Liver (tissue), 9 donors: Measurements from ENCODE around the gene EYA4. TPM values are rescaled to one million over a fixed set of nuclear protein-coding genes. Genes with fewer than 3 reads are reported as not detected.
"Not testable (repeated sequence)": the region's sequence is repeated elsewhere in the genome, so short reads cannot be mapped to it uniquely, and the experiment has no call there.

Experiments
- DNase-seq: peaks from one replicate; pipeline ENCODE4 v3.0.0-alpha.2; 2017; ENCODE audit warnings: low spot score
- H3K27ac ChIP-seq, 2 donors: one replicate each; pipeline ENCODE4 v1.7.0; 2013; ENCODE audit warnings: inconsistent platforms in 2 of 2, low read length in 2 of 2, control low read depth in 1 of 2, low read depth in 1 of 2, mild to moderate bottlenecking in 1 of 2
- H3K27me3 ChIP-seq, 4 donors: one replicate each; pipeline versions ENCODE4 v1.6.1 to v1.7.0; 2013; ENCODE audit warnings: low read length in 3 of 4, inconsistent platforms in 1 of 4, mild to moderate bottlenecking in 1 of 4, moderate library complexity in 1 of 4; ENCODE audit not compliant: control insufficient read depth in 4 of 4, insufficient read depth in 4 of 4
- H3K36me3 ChIP-seq, 4 donors: one replicate each; pipeline versions ENCODE4 v1.6.1 to v1.7.0; 2013; ENCODE audit warnings: low read length in 3 of 4, mild to moderate bottlenecking in 3 of 4, low read depth in 1 of 4, moderate library complexity in 1 of 4; ENCODE audit not compliant: control insufficient read depth in 4 of 4, insufficient read depth in 3 of 4
- H3K4me1 ChIP-seq, 4 donors: one replicate each; pipeline versions ENCODE4 v1.6.1 to v1.7.0; 2013; ENCODE audit warnings: low read length in 3 of 4, mild to moderate bottlenecking in 3 of 4, moderate library complexity in 1 of 4; ENCODE audit not compliant: control insufficient read depth in 4 of 4, insufficient read depth in 4 of 4
- H3K4me3 ChIP-seq, 3 donors: one replicate each; pipeline versions ENCODE4 v1.6.1 to v1.7.0; 2013; ENCODE audit warnings: low read length in 3 of 3, control low read depth in 1 of 3, low read depth in 1 of 3, mild to moderate bottlenecking in 1 of 3
- H3K9ac ChIP-seq, 2 donors: one replicate each; pipeline ENCODE4 v1.7.0; 2013; ENCODE audit warnings: low read length in 2 of 2, mild to moderate bottlenecking in 2 of 2, moderate library complexity in 2 of 2, control low read depth in 1 of 2, low read depth in 1 of 2
- H3K9me3 ChIP-seq, 4 donors: one replicate each; pipeline versions ENCODE4 v1.6.1 to v1.7.0; 2013; ENCODE audit warnings: low read length in 3 of 4; ENCODE audit not compliant: control insufficient read depth in 4 of 4
- EGR1 ChIP-seq, 2 donors: IDR thresholded peaks; 2 replicates each; pipeline ENCODE4 v1.6.1; 2016 to 2018; ENCODE audit warnings: antibody characterized with exemption in 2 of 2, low read depth in 2 of 2
- FOXA1 ChIP-seq: IDR thresholded peaks from 2 replicates; pipeline ENCODE4 v1.6.1; 2016; ENCODE audit warnings: antibody characterized with exemption
- FOXA2 ChIP-seq: IDR thresholded peaks from 2 replicates; pipeline ENCODE4 v1.6.1; 2016; ENCODE audit warnings: antibody characterized with exemption
- GABPA ChIP-seq, 2 donors: IDR thresholded peaks in 1 of 2; conservative IDR thresholded peaks in 1 of 2; 2 replicates each; pipeline ENCODE4 v1.6.1; 2016; ENCODE audit warnings: antibody characterized with exemption in 2 of 2, mild to moderate bottlenecking in 1 of 2, moderate library complexity in 1 of 2
- HNF4G ChIP-seq: IDR thresholded peaks from 2 replicates; pipeline ENCODE4 v1.6.1; 2016; ENCODE audit warnings: antibody characterized with exemption
- JUND ChIP-seq, 2 donors: IDR thresholded peaks; 2 replicates each; pipeline ENCODE4 v1.6.1; 2016; ENCODE audit warnings: antibody characterized with exemption in 2 of 2
- NR2F2 ChIP-seq: IDR thresholded peaks from 2 replicates; pipeline ENCODE4 v1.6.1; 2016; ENCODE audit warnings: antibody characterized with exemption
- RAD21 ChIP-seq, 2 donors: IDR thresholded peaks; 2 replicates each; pipeline ENCODE4 v1.6.1; 2016; ENCODE audit warnings: antibody characterized with exemption in 2 of 2, mild to moderate bottlenecking in 2 of 2
- REST ChIP-seq: IDR thresholded peaks from 2 replicates; pipeline ENCODE4 v1.6.1; 2016; ENCODE audit warnings: antibody characterized with exemption, mild to moderate bottlenecking
- RXRA ChIP-seq, 2 donors: IDR thresholded peaks; 2 replicates each; pipeline ENCODE4 v1.6.1; 2017 to 2018; ENCODE audit warnings: antibody characterized with exemption in 2 of 2, mild to moderate bottlenecking in 1 of 2
- SP1 ChIP-seq: IDR thresholded peaks from 2 replicates; pipeline ENCODE4 v1.6.1; 2018; ENCODE audit warnings: antibody characterized with exemption, mild to moderate bottlenecking
- TAF1 ChIP-seq: conservative IDR thresholded peaks from 2 replicates; pipeline ENCODE4 v1.6.1; 2016; ENCODE audit warnings: antibody characterized with exemption, mild to moderate bottlenecking
- YY1 ChIP-seq: IDR thresholded peaks from 2 replicates; pipeline ENCODE4 v1.6.1; 2016; ENCODE audit warnings: antibody characterized with exemption, mild to moderate bottlenecking
- WGBS: extraction: QIAGEN DNeasy Blood & Tissue Kit; methylation state at CpG from one replicate; pipeline ENCODE4 v1.1.7; 2013; 5-methylcytosine and 5-hydroxymethylcytosine counted together
- polyA plus RNA-seq, 2 donors: library from polyadenylated mRNA; stranded (reverse) in 1 of 2; unstranded in 1 of 2; fragments of 200-250 nt in 1 of 2; fragments of >200 nt in 1 of 2; fragmentation: Nextera tagmentation in 1 of 2; extraction: Ambion mirVana in 1 of 2; gene quantifications; one replicate each; pipeline versions ENCODE4 v1.2.1 to v1.2.3, GENCODE V29; 2013 to 2015
- total RNA-seq, 2 donors: library from RNA; depleted of rRNA; stranded (reverse); fragments of >200 nt; gene quantifications; one replicate each; pipeline ENCODE4 v1.2.3, GENCODE V29; 2014
- TF ChIP-seq, protein P1 (sequence below): IDR thresholded peaks from 2 replicates; pipeline ENCODE4 v1.6.1; 2016; ENCODE audit warnings: antibody characterized with exemption
- TF ChIP-seq, protein P2 (sequence below): fragments of 150-350 bp; IDR thresholded peaks from 2 replicates; pipeline ENCODE4 v1.5.1; 2017; ENCODE audit warnings: improper control_type of control experiment, low read depth, low read length; ENCODE audit not compliant: missing input control
- TF ChIP-seq, protein P3 (sequence below): IDR thresholded peaks from 2 replicates; pipeline ENCODE4 v1.6.1; 2016; ENCODE audit warnings: antibody characterized with exemption
- donor health status: healthy.
- donor health status: healthy.
- donor health status: healthy.
- donor health status: healthy.
- donor health status: healthy.

Gene EYA4
- total and polyA plus RNA-seq, 4 donors, result 0.05 to 0.50 TPM; not detected in 2

- no peak overlapping the region for H3K9ac ChIP-seq
- no peaks in the 10 kb centered on the region for H3K27me3 ChIP-seq
- DNase-seq, result no peak
- no peaks in the 10 kb centered on the region for H3K4me1 ChIP-seq
- TF ChIP-seq NR2F2 (no peak), EGR1 (IDR thresholded peaks at IDR 0.05; ENCODE audit: low read depth in 2 of 2) (no peak), SP1 (no peak), GABPA (IDR thresholded peaks at IDR 0.05 in 1 of 2, conservative IDR thresholded peaks at IDR 0.05 in 1 of 2) (no peak), RXRA (IDR thresholded peaks at IDR 0.05) (no peak), REST (no peak), JUND (IDR thresholded peaks at IDR 0.05) (no peak), YY1 (no peak), FOXA2 (no peak), RAD21 (IDR thresholded peaks at IDR 0.05) (no peak)
- TF ChIP-seq, protein P1, sequence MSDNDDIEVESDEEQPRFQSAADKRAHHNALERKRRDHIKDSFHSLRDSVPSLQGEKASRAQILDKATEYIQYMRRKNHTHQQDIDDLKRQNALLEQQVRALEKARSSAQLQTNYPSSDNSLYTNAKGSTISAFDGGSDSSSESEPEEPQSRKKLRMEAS, result no peak
- TF ChIP-seq, protein P2, sequence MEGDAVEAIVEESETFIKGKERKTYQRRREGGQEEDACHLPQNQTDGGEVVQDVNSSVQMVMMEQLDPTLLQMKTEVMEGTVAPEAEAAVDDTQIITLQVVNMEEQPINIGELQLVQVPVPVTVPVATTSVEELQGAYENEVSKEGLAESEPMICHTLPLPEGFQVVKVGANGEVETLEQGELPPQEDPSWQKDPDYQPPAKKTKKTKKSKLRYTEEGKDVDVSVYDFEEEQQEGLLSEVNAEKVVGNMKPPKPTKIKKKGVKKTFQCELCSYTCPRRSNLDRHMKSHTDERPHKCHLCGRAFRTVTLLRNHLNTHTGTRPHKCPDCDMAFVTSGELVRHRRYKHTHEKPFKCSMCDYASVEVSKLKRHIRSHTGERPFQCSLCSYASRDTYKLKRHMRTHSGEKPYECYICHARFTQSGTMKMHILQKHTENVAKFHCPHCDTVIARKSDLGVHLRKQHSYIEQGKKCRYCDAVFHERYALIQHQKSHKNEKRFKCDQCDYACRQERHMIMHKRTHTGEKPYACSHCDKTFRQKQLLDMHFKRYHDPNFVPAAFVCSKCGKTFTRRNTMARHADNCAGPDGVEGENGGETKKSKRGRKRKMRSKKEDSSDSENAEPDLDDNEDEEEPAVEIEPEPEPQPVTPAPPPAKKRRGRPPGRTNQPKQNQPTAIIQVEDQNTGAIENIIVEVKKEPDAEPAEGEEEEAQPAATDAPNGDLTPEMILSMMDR, result no peak
- WGBS, result 82% methylated on average over 6 of the region's 6 CpGs
- no peaks in the 10 kb centered on the region for H3K36me3 ChIP-seq
- H3K9me3 ChIP-seq, result no peaks in the 10 kb centered on the region
- no peak overlapping the region for H3K4me3 ChIP-seq
- H3K27ac ChIP-seq, result no peak overlapping the region
Observed at GRCh38 chr6:133396233-133396983, 155.3 kb downstream of the EYA4 start.

GRCh38 chr6:133396984-133397348, 155.8 kb downstream of the EYA4 start:
- no peak for DNase-seq
- Histone ChIP-seq H3K36me3 (no peaks in the 10 kb centered on the region), H3K4me1 (no peaks in the 10 kb centered on the region), H3K27ac (no peak overlapping the region), H3K4me3 (no peak overlapping the region), H3K9ac (no peak overlapping the region), H3K9me3 (no peaks in the 10 kb centered on the region), H3K27me3 (no peaks in the 10 kb centered on the region)
- no peak for TF ChIP-seq HNF4G
- TF ChIP-seq, protein P3, sequence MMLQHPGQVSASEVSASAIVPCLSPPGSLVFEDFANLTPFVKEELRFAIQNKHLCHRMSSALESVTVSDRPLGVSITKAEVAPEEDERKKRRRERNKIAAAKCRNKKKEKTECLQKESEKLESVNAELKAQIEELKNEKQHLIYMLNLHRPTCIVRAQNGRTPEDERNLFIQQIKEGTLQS, result no peak
- no peak for TF ChIP-seq GABPA (IDR thresholded peaks at IDR 0.05 in 1 of 2, conservative IDR thresholded peaks at IDR 0.05 in 1 of 2)
- TF ChIP-seq EGR1 (IDR thresholded peaks at IDR 0.05; ENCODE audit: low read depth in 2 of 2), result no peak
- no peak for TF ChIP-seq YY1
- no peak for TF ChIP-seq NR2F2
- no peak for TF ChIP-seq SP1
- no peak for TF ChIP-seq REST
- no peak for TF ChIP-seq FOXA1
- TF ChIP-seq TAF1, result no peak

DNA sequence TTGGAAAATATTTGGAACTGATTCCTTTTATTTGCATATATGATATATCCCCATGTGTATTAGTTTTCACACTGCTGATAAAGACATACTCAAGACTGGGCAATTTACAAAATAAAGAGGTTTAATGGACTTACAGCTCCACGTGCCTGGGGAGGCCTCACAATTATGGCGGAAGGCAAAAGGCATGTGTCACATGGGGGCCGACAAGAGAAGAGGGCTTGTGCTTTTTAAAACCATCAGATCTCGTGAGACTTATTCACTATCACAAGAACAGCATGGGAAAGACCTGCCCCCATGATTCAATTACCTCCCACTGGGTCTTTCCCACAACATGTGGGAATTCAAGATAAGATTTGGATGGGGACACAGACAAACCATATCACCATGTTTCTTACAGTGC, 156.4 kb downstream of the EYA4 start:
- H3K9ac ChIP-seq, H3K27me3 ChIP-seq, H3K27ac ChIP-seq, H3K4me3 ChIP-seq, H3K9me3 ChIP-seq, DNase-seq, H3K36me3 ChIP-seq, H3K4me1 ChIP-seq: not testable (repeated sequence)
- 71% methylated on average over 4 of the region's 4 CpGs for WGBS
